Measurements from ENCODE around the gene FUT2. TPM values are rescaled to one million over a fixed set of nuclear protein-coding genes. Genes with fewer than 3 reads are reported as not detected.

Gene FUT2
- total and polyA plus RNA-seq, 2 of the 13 experiments (the other 11 are each of a cell fraction or from before 2014, with no cell fraction given) = 0.07 TPM; not detected in 1

- TF ChIP-seq ZNF264 (CRISPR knock-in tag; IDR thresholded peaks at IDR 0.05) (no peak; the same call in 1 of the 2 replicates), ZNF503 (CRISPR knock-in tag; IDR thresholded peaks at IDR 0.05) (peak; percentile 33; the same call in 1 of the 2 replicates), KDM5A (IDR thresholded peaks at IDR 0.05; ENCODE audit: borderline replicate concordance, low read length) (no peak), ZMYM4 (CRISPR knock-in tag; IDR thresholded peaks at IDR 0.05) (peak; percentile 38; the same call in 1 of the 2 replicates), KDM5B (CRISPR knock-in tag; IDR thresholded peaks at IDR 0.05; ENCODE audit: borderline replicate concordance) (peak; percentile 61), ZSCAN25 (CRISPR knock-in tag; IDR thresholded peaks at IDR 0.05) (peak; percentile 68), BRF2 (CRISPR knock-in tag; IDR thresholded peaks at IDR 0.05) (peak; percentile 96), ZNF512 (CRISPR knock-in tag; IDR thresholded peaks at IDR 0.05) (no peak), TARDBP (CRISPR knock-in tag; IDR thresholded peaks at IDR 0.05) (peak; percentile 60), ZBTB34 (CRISPR knock-in tag; IDR thresholded peaks at IDR 0.05) (no peak), NR0B2 (CRISPR knock-in tag; IDR thresholded peaks at IDR 0.05) (peak; percentile 95; the same call in 1 of the 2 replicates), ZSCAN5A (CRISPR knock-in tag; IDR thresholded peaks at IDR 0.05; ENCODE audit: borderline replicate concordance) (0 out of 2 replicates have a peak, but pooled peaks have one; percentile 26), ARID5B (CRISPR knock-in tag; IDR thresholded peaks at IDR 0.05) (no peak), CBX1 (IDR thresholded peaks at IDR 0.05; ENCODE audit: low read depth) (no peak)
Measured at GRCh38 chr19:48738557-48739403, 43.0 kb downstream of the FUT2 start (continued).
